C4-2B (cell line): ENCODE results near the gene FGF8.

Experiments used
- CTCF ChIP-seq: fragments of 450-650 bp; conservative IDR thresholded peaks from 2 replicates; pipeline ENCODE4 v1.5.1; 2017; ENCODE audit warnings: mild to moderate bottlenecking
- ZFX ChIP-seq: fragments of 450-650 bp; IDR thresholded peaks from 2 replicates; pipeline ENCODE4 v1.6.1; 2017

- TF ChIP-seq CTCF = no peak
- TF ChIP-seq ZFX = no peak
Observed at GRCh38 chr10:101785801-101786200, 9.9 kb upstream of the FGF8 start.
